Tibial nerve (tissue), 4 donors: ENCODE results near the gene SEMA3E. TPM values are rescaled to one million over a fixed set of nuclear protein-coding genes. Genes with fewer than 3 reads are reported as not detected.

ENCODE experiments used
- DNase-seq, 2 donors: peaks; one replicate each; pipeline ENCODE4 v3.0.0-alpha.2; 2019; ENCODE audit warnings: low spot score in 2 of 2
- H3K27ac ChIP-seq, 4 donors: fragments of 200-600 bp; sonication (generic) in 3 of 4; one replicate each; pipeline ENCODE4 v1.5.1; 2017 to 2019; ENCODE audit warnings: mild to moderate bottlenecking in 1 of 4
- H3K27me3 ChIP-seq, 2 donors: fragments of 200-600 bp; sonication (generic) in 1 of 2; one replicate each; pipeline versions ENCODE4 v1.5.1 to v1.6.0; 2017 to 2019
- H3K36me3 ChIP-seq, 3 donors: fragments of 200-600 bp; sonication (generic); one replicate each; pipeline ENCODE4 v1.5.1; 2018 to 2019
- H3K4me1 ChIP-seq, 4 donors: fragments of 200-600 bp; sonication (generic) in 3 of 4; one replicate each; pipeline ENCODE4 v1.5.1; 2017 to 2019
- H3K4me3 ChIP-seq, 4 donors: fragments of 200-600 bp; sonication (generic) in 3 of 4; one replicate each; pipeline ENCODE4 v1.5.1; 2017 to 2019; ENCODE audit warnings: mild to moderate bottlenecking in 1 of 4, moderate library complexity in 1 of 4
- H3K9me3 ChIP-seq, 4 donors: fragments of 200-600 bp; sonication (generic) in 3 of 4; one replicate each; pipeline ENCODE4 v1.5.1; 2017 to 2019
- CTCF ChIP-seq, 5 experiments: fragments of 200-600 bp in 3 of 5; fragments of 450-650 bp in 2 of 5; sonication (generic) in 3 of 5; IDR thresholded peaks; one replicate each; pipeline ENCODE4 v1.5.1; 2016 to 2019; ENCODE audit warnings: antibody characterized with exemption in 5 of 5, mild to moderate bottlenecking in 3 of 5, moderate library complexity in 2 of 5
- EP300 ChIP-seq, 2 donors: sonication (generic); formaldehyde crosslinking; IDR thresholded peaks; one replicate each; pipeline ENCODE4 v1.6.1; 2017; ENCODE audit warnings: antibody characterized with exemption in 2 of 2, mild to moderate bottlenecking in 1 of 2
- POLR2A ChIP-seq, 2 donors: fragments of 450-650 bp; IDR thresholded peaks; one replicate each; pipeline ENCODE4 v1.6.1; 2017; ENCODE audit warnings: antibody characterized with exemption in 2 of 2, mild to moderate bottlenecking in 2 of 2, moderate library complexity in 2 of 2
- WGBS, 2 donors: methylation state at CpG; one replicate each; pipeline ENCODE4 v1.1.5; 2018; 5-methylcytosine and 5-hydroxymethylcytosine counted together
- total RNA-seq, 4 donors: library from RNA; depleted of rRNA; stranded (reverse); fragments of >200 nt; gene quantifications; one replicate each; pipeline ENCODE4 v1.1.0, GENCODE V29; 2016

The SEMA3E gene
- total RNA-seq, 4 donors from 2014 or later = 0.60 to 21.9 (median 2.9) TPM

GRCh38 chr7:83547526-83547925, 101.4 kb downstream of the SEMA3E start:
- no peak for DNase-seq

GRCh38 chr7:83546586-83546985, 102.4 kb downstream of the SEMA3E start:
- Histone ChIP-seq H3K27me3 (no peaks in the 10 kb centered on the region), H3K4me1 (no peaks in the 10 kb centered on the region), H3K36me3 (no peaks in the 10 kb centered on the region), H3K27ac (no peak overlapping the region), H3K9me3 (no peaks in the 10 kb centered on the region), H3K4me3 (no peak overlapping the region)
- 83 to 88% methylated on average over 2 of the region's 2 CpGs for WGBS, 2 donors
- TF ChIP-seq EP300 (IDR thresholded peaks at IDR 0.05) = no peak
- TF ChIP-seq CTCF (IDR thresholded peaks at IDR 0.05) = no peak
- DNase-seq = no peak

More at GRCh38 chr7:83547526-83547925, 101.4 kb downstream of the SEMA3E start:
- Histone ChIP-seq H3K27ac (no peak overlapping the region), H3K27me3 (no peaks in the 10 kb centered on the region), H3K9me3 (peaks cover 0 to 4% (median 0%) of the 10 kb centered on the region in 4 donors), H3K4me1 (no peaks in the 10 kb centered on the region), H3K4me3 (no peak overlapping the region), H3K36me3 (no peaks in the 10 kb centered on the region)
- WGBS, 2 donors = 61 to 75% methylated on average over 2 of the region's 2 CpGs
- TF ChIP-seq EP300 (IDR thresholded peaks at IDR 0.05) (no peak), CTCF (IDR thresholded peaks at IDR 0.05) (no peak), POLR2A (IDR thresholded peaks at IDR 0.05) (no peak)

GRCh38 chr7:83541187-83541960, 107.6 kb downstream of the SEMA3E start:
- Histone ChIP-seq H3K36me3 (no peaks in the 10 kb centered on the region), H3K9me3 (no peaks in the 10 kb centered on the region), H3K4me1 (no peaks in the 10 kb centered on the region), H3K4me3 (no peak overlapping the region), H3K27ac (no peak overlapping the region), H3K27me3 (no peaks in the 10 kb centered on the region)
- 91 to 94% methylated on average over 7 of the region's 7 CpGs for WGBS, 2 donors
- no peak for DNase-seq
- TF ChIP-seq CTCF (IDR thresholded peaks at IDR 0.05) = no peak
- TF ChIP-seq POLR2A (IDR thresholded peaks at IDR 0.05) = no peak
- no peak for TF ChIP-seq EP300 (IDR thresholded peaks at IDR 0.05)

- no peaks in the 10 kb centered on the region for H3K4me1 ChIP-seq
- no peaks in the 10 kb centered on the region for H3K27me3 ChIP-seq
- H3K36me3 ChIP-seq = no peaks in the 10 kb centered on the region
- H3K9me3 ChIP-seq = no peaks in the 10 kb centered on the region
- H3K4me3 ChIP-seq = no peak overlapping the region
- no peak overlapping the region for H3K27ac ChIP-seq
- no peak for DNase-seq
- TF ChIP-seq POLR2A (IDR thresholded peaks at IDR 0.05) = no peak
- no peak for TF ChIP-seq CTCF (IDR thresholded peaks at IDR 0.05)
- TF ChIP-seq EP300 (IDR thresholded peaks at IDR 0.05) = no peak
These were observed 114.5 kb downstream of the SEMA3E start for GRCh38 chr7:83534488-83534887.

GRCh38 chr7:83532219-83532618, 116.7 kb downstream of the SEMA3E start:
- 91 to 95% methylated on average over 2 of the region's 2 CpGs for WGBS, 2 donors
- Histone ChIP-seq H3K36me3 (no peaks in the 10 kb centered on the region), H3K27ac (no peak overlapping the region)

More at GRCh38 chr7:83532219-83532618, 116.7 kb downstream of the SEMA3E start:
- Histone ChIP-seq H3K9me3 (no peaks in the 10 kb centered on the region), H3K4me1 (no peaks in the 10 kb centered on the region), H3K27me3 (no peaks in the 10 kb centered on the region), H3K4me3 (no peak overlapping the region)
- DNase-seq = no peak
- TF ChIP-seq EP300 (IDR thresholded peaks at IDR 0.05) (no peak), CTCF (IDR thresholded peaks at IDR 0.05) (no peak), POLR2A (IDR thresholded peaks at IDR 0.05) (no peak)
